KBM-7 (cell line): ENCODE measurements around the gene USP38.
"Not testable (repeated sequence)": the region's sequence is repeated elsewhere in the genome, so short reads cannot be mapped to it uniquely, and the experiment has no call there.

Experiments used
- DNase-seq: peaks from one replicate; pipeline ENCODE4 v3.0.0-alpha.2; 2015
- in situ Hi-C: fragments of 300-500 bp; cut with MboI; formaldehyde crosslinking; loops from 2 replicates; pipeline ENCODE4 v1.14.3; 2020; ENCODE audit warnings: low sequenced_read_pairs, low pct_unique_long_range_greater_than_20kb, mixed read lengths

The USP38 gene

GRCh38 chr4:143254491-143255226 lies 69.9 kb downstream of the USP38 start:
- in situ Hi-C loops = no loop called here

DNA sequence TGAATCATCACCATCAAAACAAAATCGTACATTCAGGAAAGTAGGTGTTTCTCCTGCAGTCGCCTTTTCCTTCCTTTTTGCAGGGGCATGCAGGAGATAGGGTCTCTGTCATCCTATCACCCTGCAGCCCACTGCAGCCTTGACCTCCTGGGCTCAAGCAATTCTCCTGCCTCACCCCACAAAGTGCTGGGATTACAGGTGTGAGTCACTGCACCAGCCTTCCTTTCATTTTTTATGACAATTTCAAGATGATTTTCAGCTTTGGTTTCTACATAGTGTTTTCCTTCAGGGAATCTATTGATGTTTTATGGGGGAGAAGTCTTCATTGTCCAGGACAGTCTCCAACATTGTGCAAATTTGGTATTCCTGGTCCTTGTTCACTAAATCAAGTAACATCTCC lies 71.7 kb downstream of the USP38 start:
- in situ Hi-C loops = no loop called here

More at GRCh38 chr4:143254491-143255226, 69.9 kb downstream of the USP38 start:
- DNase-seq = no peak

DNA sequence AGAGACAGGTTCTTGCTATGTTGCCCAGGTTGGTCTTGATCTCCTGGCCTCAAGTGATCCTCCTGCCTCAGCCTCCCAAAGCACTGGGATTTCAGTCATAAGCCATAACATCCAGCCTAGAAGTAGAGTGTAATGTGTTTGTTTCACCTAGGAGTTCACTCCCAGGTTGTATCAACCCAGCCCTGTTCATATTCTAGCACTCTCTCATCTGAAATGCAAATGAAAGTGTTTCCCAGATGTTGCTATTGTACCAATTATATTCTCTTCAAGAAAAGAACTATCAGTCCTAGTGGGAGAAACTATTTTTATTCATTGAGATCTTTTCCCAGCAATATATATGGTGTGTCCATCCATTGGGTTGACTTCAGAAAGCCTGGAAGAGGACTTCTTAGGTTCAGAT lies 72.6 kb downstream of the USP38 start:
- no peak for DNase-seq
- in situ Hi-C loops = no loop called here

More for the DNA sequence above, 71.7 kb downstream of the USP38 start:
- DNase-seq = no peak

DNA sequence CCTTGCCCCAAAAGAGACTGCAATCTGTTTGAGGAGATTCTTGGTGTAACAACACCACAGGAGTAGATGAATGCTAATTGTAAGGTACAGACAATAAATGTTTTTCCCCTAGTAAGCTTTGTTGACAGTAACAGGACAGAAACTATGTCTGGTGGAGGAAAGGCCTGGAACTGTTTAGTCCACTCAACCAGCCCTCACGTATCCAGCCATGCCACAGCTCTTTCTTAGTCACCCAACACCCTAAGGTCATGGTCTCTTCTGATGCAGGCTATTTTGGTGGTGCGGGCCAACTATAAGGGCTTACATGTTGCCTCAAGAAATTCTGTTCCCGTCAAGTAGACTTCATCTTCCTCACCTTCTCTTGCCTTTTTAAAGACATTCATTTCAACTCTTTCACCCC lies 76.0 kb downstream of the USP38 start:
- in situ Hi-C loops = no loop called here
- DNase-seq = no peak

DNA sequence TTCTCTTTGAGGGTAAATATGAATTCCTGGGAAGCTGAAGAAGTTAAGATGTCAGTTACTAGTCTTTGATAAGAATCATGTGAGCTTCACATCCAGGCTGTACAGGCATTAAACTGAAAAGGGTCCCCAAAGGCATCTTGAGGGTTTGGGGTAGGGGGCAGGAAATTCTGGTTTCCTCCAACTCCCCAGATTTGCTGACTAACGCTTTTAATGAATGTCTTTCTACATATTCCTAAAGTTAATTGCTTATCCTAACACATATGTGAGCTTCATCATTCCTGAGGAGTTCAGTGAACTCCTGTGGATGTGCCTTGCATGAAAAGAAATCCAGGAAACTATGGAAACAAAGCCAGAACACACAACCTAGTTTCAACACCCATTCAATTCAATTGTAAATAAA lies 78.1 kb downstream of the USP38 start:
- in situ Hi-C loops = no loop called here
- DNase-seq = no peak

DNA sequence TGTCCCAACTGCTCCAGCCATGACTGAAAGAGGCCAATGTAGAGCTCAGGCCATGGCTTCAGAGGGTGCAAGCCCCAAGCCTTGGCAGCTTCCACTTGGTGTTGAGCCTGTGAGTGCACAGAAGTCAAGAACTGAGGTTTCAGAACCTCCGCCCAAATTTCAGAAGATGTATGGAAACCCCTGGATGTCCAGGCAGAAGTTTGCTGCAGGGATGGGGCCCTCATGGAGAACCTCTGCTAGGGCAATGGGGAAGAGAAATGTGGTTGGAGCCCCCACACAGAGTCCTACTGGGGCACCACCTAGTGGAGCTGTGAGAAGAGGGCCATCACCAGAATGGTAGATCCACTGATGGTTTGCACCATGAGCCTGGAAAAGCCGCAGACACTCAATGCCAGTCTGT lies 83.0 kb downstream of the USP38 start:
- in situ Hi-C loops, DNase-seq: not testable (repeated sequence)

DNA sequence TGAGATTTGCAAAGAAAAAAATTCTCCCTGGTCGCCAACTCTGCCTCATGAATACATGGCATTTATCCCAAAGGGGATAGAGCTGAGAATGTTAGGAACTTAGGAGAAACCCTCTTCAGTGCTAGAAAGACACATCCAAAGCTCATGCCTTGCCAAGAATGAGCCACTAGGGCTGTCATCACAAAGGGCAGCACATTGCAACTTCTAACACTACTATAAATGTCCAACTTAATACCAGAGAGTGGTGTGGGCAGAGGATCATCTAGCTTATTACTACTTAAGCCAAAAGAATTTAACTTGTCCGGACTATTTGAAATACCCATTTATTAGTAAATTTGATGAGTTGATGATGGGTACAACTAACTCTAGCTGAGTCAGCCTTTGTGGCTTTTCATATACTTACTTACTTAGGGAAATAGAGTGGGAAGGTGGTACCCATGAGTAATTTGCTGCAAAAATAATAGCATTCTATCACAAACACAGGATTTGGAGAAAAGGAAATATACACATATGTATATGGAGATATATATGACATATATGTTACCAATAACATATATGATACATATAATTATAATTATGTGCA lies 85.6 kb downstream of the USP38 start:
- no peak for DNase-seq
- in situ Hi-C loops = no loop called here
